ENCODE data around the gene POU5F1. TPM values are rescaled to one million over a fixed set of nuclear protein-coding genes. Genes with fewer than 3 reads are reported as not detected.

The POU5F1 gene
- total and polyA plus RNA-seq, 2 of the 4 experiments (the other 2 are of a cell fraction), result not detected

DNA sequence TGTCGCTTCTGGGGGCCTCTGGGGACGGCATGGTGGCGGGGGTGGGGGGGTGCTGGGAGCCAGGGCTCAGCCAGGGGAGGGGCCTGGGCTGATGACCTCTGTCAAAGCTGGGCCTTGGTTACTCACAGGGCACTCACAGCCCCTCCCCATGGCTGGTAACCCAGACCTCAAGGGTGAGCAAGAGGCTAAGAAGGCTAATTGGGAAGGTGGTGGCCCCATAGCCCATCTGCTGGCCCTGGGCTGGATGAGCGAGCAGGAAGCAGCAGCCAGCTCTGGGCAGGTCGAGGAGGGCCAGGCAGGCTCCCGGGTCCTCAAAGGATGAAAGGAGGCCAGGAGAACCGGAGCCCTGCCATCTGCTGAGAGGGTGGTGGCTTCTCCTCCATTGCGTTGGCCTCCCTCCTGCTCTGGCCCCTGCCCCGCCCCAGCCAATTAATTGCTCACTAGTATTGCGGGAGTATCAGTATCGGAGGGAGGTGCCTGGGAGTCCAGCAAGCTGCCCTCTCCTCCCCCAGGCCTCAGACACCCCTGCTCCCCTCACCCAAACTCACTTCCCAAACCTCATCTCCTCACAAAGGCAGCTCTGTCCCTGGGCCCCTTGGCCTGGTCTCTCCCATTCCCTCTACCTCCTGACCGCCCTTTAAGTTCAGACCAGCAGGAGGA is 49.2 kb downstream of the POU5F1 start:
- dilution Hi-C loops (cut with HindIII; ENCODE audit: low sequenced_read_pairs, unreplicated experiment) (no loop called here), in situ Hi-C loops (cut with MboI; ENCODE audit: low sequenced_read_pairs) (no loop called here), intact Hi-C loops (cut with micrococcal nuclease) (no loop called here)
- POLR2A ChIA-PET (ENCODE audit: unreplicated experiment), result no interaction called here
- no peaks in the 10 kb centered on the region for H3K36me3 ChIP-seq (ENCODE audit: control insufficient read depth, insufficient read depth, low read length)
- peaks cover 3% of the 10 kb centered on the region; the same call in 1 of the 2 replicates for H3K27me3 ChIP-seq (ENCODE audit: control insufficient read depth, insufficient read depth, low read length)
- H4K5ac ChIP-seq (ENCODE audit: low read depth, low read length), result no peak overlapping the region
- no peak overlapping the region for H2AK9ac ChIP-seq (replicated peaks; ENCODE audit: low read depth, low read length, poor library complexity)
- no peak overlapping the region for H3K4ac ChIP-seq (ENCODE audit: low read depth, low read length)
- H3K23ac ChIP-seq (ENCODE audit: low read depth, low read length), result no peak overlapping the region
- H4K8ac ChIP-seq (ENCODE audit: low read depth in 2 of 2, low read length in 2 of 2), result no peak overlapping the region
- CTCF ChIA-PET, result no interaction called here
- H2BK15ac ChIP-seq (ENCODE audit: low read depth, low read length), result no peak overlapping the region
- no peak overlapping the region for H3K18ac ChIP-seq (ENCODE audit: low read depth, low read length)
- no peak overlapping the region for H3K4me2 ChIP-seq (ENCODE audit: low read depth, low read length)
- no peak overlapping the region; the same call in 1 of the 2 replicates for H2AK5ac ChIP-seq (ENCODE audit: low read depth, low read length)
- H3K56ac ChIP-seq (ENCODE audit: extremely low read depth, insufficient read depth, low read length), result no peak overlapping the region
- no peak overlapping the region for H2BK120ac ChIP-seq (ENCODE audit: low read depth, low read length)
- H2AFZ ChIP-seq (replicated peaks; ENCODE audit: low read length, poor library complexity), result no peak overlapping the region
- H3K27ac ChIP-seq (ENCODE audit: insufficient read depth, low read length), result no peak overlapping the region
- H3K4me1 ChIP-seq (ENCODE audit: control insufficient read depth, insufficient read depth, low read length), result peaks cover 2% of the 10 kb centered on the region; the same call in 1 of the 2 replicates
- H3K9ac ChIP-seq (ENCODE audit: low read depth, low read length), result no peak overlapping the region
- ATAC-seq (ENCODE audit: low read depth) (no peak), DNase-seq (no peak)
- 74% methylated on average over 7 of the region's 12 CpGs; no CpG with 5 or more reads in 1 of the 2 experiments for WGBS, 2 experiments (ENCODE audit: extremely low coverage in 2 of 2, insufficient read length in 1 of 2)
- H3K9me3 ChIP-seq (ENCODE audit: control insufficient read depth, insufficient read depth, low read length), result no peaks in the 10 kb centered on the region
- H3K79me1 ChIP-seq (ENCODE audit: low read depth in 1 of 2, low read length in 2 of 2), result no peaks in the 10 kb centered on the region
- BruUV-seq (replicated peaks), result no TSS peak
- no peak overlapping the region for H4K91ac ChIP-seq (ENCODE audit: insufficient read depth, low read depth, low read length)
- no peak overlapping the region for H2BK20ac ChIP-seq (ENCODE audit: low read depth, low read length)
- no peak for TF ChIP-seq POLR2A (IDR thresholded peaks at IDR 0.05; ENCODE audit: low read depth, low read length)
- TF ChIP-seq SMC3 (IDR thresholded peaks at IDR 0.05; ENCODE audit: low read depth, low read length), result no peak
- H3K14ac ChIP-seq (replicated peaks; ENCODE audit: low read depth, low read length), result no peak overlapping the region
- no peak overlapping the region for H2BK5ac ChIP-seq (ENCODE audit: low read depth, low read length, poor library complexity, severe bottlenecking)
- H3K4me3 ChIP-seq (ENCODE audit: insufficient read depth, low read depth, low read length), result no peak overlapping the region
- no peaks in the 10 kb centered on the region for H3K9me1 ChIP-seq (ENCODE audit: insufficient read depth, low read length)
- H4K20me1 ChIP-seq (ENCODE audit: insufficient read depth, low read length), result no peaks in the 10 kb centered on the region
